HepG2 (cell line): ENCODE data around the gene DCTN3. TPM values are rescaled to one million over a fixed set of nuclear protein-coding genes. Genes with fewer than 3 reads are reported as not detected.

Source experiments
- AKAP8 ChIP-seq: sonication (generic); formaldehyde crosslinking; IDR thresholded peaks from 2 replicates; pipeline ENCODE4 v1.5.1; 2020; ENCODE audit warnings: mild to moderate bottlenecking, missing genetic modification reagents
- CBFB ChIP-seq: sonication (generic); formaldehyde crosslinking; IDR thresholded peaks from 2 replicates; pipeline ENCODE4 v1.4.0; 2020; ENCODE audit warnings: missing genetic modification reagents
- DRAP1 ChIP-seq: IDR thresholded peaks from 2 replicates; pipeline ENCODE4 v1.6.1; 2016; ENCODE audit warnings: missing genetic modification reagents, missing compliant biosample characterization
- ELF1 ChIP-seq: sonication (generic); formaldehyde crosslinking; IDR thresholded peaks from 2 replicates; pipeline ENCODE4 v1.4.0; 2020; ENCODE audit warnings: missing genetic modification reagents
- ERF ChIP-seq: IDR thresholded peaks from 2 replicates; pipeline ENCODE4 v1.6.1; 2018; ENCODE audit warnings: missing biosample characterization, missing genetic modification reagents
- HNRNPLL ChIP-seq: fragments of 200-400 bp; formaldehyde crosslinking; IDR thresholded peaks from 2 replicates; pipeline ENCODE4 v1.6.1; 2017; ENCODE audit warnings: mild to moderate bottlenecking, low read depth, low read length; ENCODE audit not compliant: poor library complexity, severe bottlenecking
- KLF16 ChIP-seq, 2 experiments: sonication (generic) in 1 of 2; formaldehyde crosslinking in 1 of 2; IDR thresholded peaks; 2 replicates each; pipeline versions ENCODE4 v1.6.1 to v1.8.0; 2016 to 2023; ENCODE audit warnings: missing genetic modification reagents in 2 of 2, missing compliant biosample characterization in 1 of 2
- KMT2B ChIP-seq: IDR thresholded peaks from 2 replicates; pipeline ENCODE4 v1.6.1; 2016; ENCODE audit warnings: missing genetic modification reagents, missing compliant biosample characterization
- MED1 ChIP-seq: sonication (generic); formaldehyde crosslinking; IDR thresholded peaks from 2 replicates; pipeline ENCODE4 v1.4.0; 2020; ENCODE audit warnings: missing genetic modification reagents
- PAF1 ChIP-seq: IDR thresholded peaks from 2 replicates; pipeline ENCODE4 v1.6.1; 2016; ENCODE audit warnings: missing genetic modification reagents, missing compliant biosample characterization
- RAD21 ChIP-seq: fragments of 450-650 bp; formaldehyde crosslinking; IDR thresholded peaks from 2 replicates; pipeline ENCODE4 v1.5.0; 2020; ENCODE audit warnings: mild to moderate bottlenecking
- RBM39 ChIP-seq: fragments of 200-400 bp; formaldehyde crosslinking; IDR thresholded peaks from one replicate; pipeline ENCODE4 v1.6.1; 2018; ENCODE audit warnings: antibody characterized with exemption, mild to moderate bottlenecking, low read depth, low read length; ENCODE audit not compliant: poor library complexity, severe bottlenecking
- SMAD3 ChIP-seq: sonication (generic); formaldehyde crosslinking; IDR thresholded peaks from 2 replicates; pipeline ENCODE4 v1.4.0; 2020; ENCODE audit warnings: missing genetic modification reagents
- SP1 ChIP-seq, 2 experiments: fragments of 450-650 bp in 1 of 2; sonication (generic) in 1 of 2; formaldehyde crosslinking in 1 of 2; IDR thresholded peaks; 2 replicates each; pipeline versions ENCODE4 v1.4.0 to v1.6.1; 2016 to 2020; ENCODE audit warnings: missing genetic modification reagents in 1 of 2
- TBL1XR1 ChIP-seq: fragments of 150-350 bp; IDR thresholded peaks from 2 replicates; pipeline ENCODE4 v1.6.1; 2014; ENCODE audit warnings: borderline replicate concordance, low read length; ENCODE audit not compliant: partially characterized antibody
- WIZ ChIP-seq: sonication (generic); formaldehyde crosslinking; IDR thresholded peaks from 2 replicates; pipeline ENCODE4 v1.5.1; 2020; ENCODE audit warnings: mild to moderate bottlenecking, missing genetic modification reagents
- ZNF124 ChIP-seq: sonication (generic); formaldehyde crosslinking; IDR thresholded peaks from 2 replicates; pipeline ENCODE4 v1.4.0; 2020; ENCODE audit warnings: missing genetic modification reagents
- ZNF337 ChIP-seq: sonication (generic); formaldehyde crosslinking; IDR thresholded peaks from 2 replicates; pipeline ENCODE4 v1.5.1; 2020; ENCODE audit warnings: missing genetic modification reagents, low read depth, mild to moderate bottlenecking, borderline replicate concordance
- ZNF468 ChIP-seq: sonication (generic); formaldehyde crosslinking; IDR thresholded peaks from 2 replicates; pipeline ENCODE4 v1.8.0; 2022; ENCODE audit warnings: mild to moderate bottlenecking, moderate library complexity, missing genetic modification reagents
- ZNF678 ChIP-seq: sonication (generic); formaldehyde crosslinking; IDR thresholded peaks from 2 replicates; pipeline ENCODE4 v1.4.0; 2020; ENCODE audit warnings: mild to moderate bottlenecking, missing genetic modification reagents
- ZZZ3 ChIP-seq: sonication (generic); formaldehyde crosslinking; IDR thresholded peaks from 2 replicates; pipeline ENCODE4 v1.4.0; 2020; ENCODE audit warnings: missing genetic modification reagents, mild to moderate bottlenecking, borderline replicate concordance
- polyA plus RNA-seq, 8 experiments: library from polyadenylated mRNA; depleted of rRNA in 3 of 8; stranded (reverse) in 7 of 8; unstranded in 1 of 8; fragments of >200 nt; fragmentation: Illumina TruSeq in 4 of 8; extraction: Trizol in 4 of 8; gene quantifications; 2 replicates each; pipeline versions ENCODE4 v1.2.1 to v1.2.3, GENCODE V29; 2011 to 2016; ENCODE audit warnings: low read depth in 4 of 8, missing spikeins in 1 of 8, mixed read lengths in 1 of 8; ENCODE audit not compliant: insufficient read depth in 1 of 8
- total RNA-seq, 5 experiments: library from RNA; depleted of rRNA; stranded (reverse); fragments of >200 nt; fragmentation: Illumina TruSeq; extraction: Trizol; gene quantifications; 2 replicates each; pipeline ENCODE4 v1.2.3, GENCODE V29; 2016; ENCODE audit warnings: low read depth in 1 of 5
- TF ChIP-seq, protein P1 (sequence below): sonication (generic); formaldehyde crosslinking; conservative IDR thresholded peaks from 2 replicates; pipeline ENCODE4 v1.8.1; 2023; ENCODE audit warnings: missing genetic modification reagents
- TF ChIP-seq, protein P2 (sequence below): sonication (generic); formaldehyde crosslinking; IDR thresholded peaks from 2 replicates; pipeline ENCODE4 v1.8.1; 2023; ENCODE audit warnings: mild to moderate bottlenecking, missing genetic modification reagents
- TF ChIP-seq, protein P3 (sequence below): IDR thresholded peaks from 2 replicates; pipeline ENCODE4 v1.6.1; 2012; ENCODE audit warnings: low read depth, low read length, improper control_type of control experiment

The DCTN3 gene
- total and polyA plus RNA-seq, 2 of the 13 experiments (the other 11 are each of a cell fraction or from before 2014, with no cell fraction given), result 27.4 to 34.5 TPM

DNA sequence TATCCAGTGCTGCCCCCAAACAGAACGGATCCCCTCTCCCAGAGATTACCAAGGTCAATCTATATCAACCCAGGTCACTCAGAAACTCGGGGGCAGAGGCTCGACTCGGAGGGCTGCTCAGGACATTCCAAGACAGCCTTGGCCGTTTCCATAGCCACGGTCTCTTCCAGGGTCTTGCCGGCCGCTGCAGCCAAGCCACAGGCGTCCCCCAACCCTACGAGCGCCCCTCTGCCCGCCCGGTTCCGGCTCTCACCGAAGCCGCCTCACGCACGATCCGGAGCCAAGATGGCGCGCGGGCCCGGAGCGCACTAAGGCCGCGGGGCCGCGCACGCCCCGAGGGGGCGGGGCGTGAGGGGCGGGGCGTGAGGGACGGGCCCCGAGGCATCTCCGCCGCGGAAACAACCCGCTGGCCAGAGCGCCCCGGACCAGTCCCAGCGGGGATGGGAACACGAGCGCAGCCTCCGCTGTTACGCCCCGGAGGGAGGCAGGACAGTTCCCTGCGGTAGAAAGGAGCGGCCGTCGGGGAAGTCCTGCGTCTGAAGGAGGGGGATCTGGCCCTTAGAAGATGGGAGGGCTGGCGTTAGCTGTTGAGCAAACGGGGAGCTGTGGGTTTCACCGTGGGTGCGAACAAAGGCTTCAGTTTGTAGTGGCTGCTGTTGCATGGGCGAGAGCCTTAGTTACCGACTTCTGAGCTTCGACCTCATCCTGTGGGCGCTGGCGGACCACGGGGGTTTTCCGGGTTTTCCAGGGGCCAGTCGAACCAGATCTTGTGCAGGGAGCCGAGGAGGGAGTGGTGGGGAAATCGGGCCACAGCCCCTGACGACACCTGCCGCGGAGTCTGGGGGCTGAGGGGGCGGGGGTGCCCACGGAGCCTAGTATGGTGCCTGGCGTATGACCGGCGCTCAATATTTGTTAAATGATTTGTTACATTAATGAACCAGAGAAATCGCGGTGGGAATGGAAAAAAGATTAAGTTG is 8.2 kb downstream of the DCTN3 start, which contains the start of gene RPP25L (continued):
- peak; percentile 7 for TF ChIP-seq TBL1XR1
- TF ChIP-seq KLF16 (CRISPR knock-in tag; IDR thresholded peaks at IDR 0.05), result peak in 1 of 2 experiments; percentile 75; a peak in 2 of 4 replicates
- no peak for TF ChIP-seq ZNF124 (CRISPR knock-in tag)
- TF ChIP-seq CBFB (CRISPR knock-in tag), result 0 out of 2 replicates have a peak, but pooled peaks have one; percentile 68
- no peak for TF ChIP-seq SP1 (IDR thresholded peaks at IDR 0.05)
- peak; percentile 68 for TF ChIP-seq SP1 (CRISPR knock-in tag; IDR thresholded peaks at IDR 0.05)
- TF ChIP-seq MED1 (CRISPR knock-in tag), result peak; percentile 24; the same call in 1 of the 2 replicates
- peak; percentile 26 for TF ChIP-seq ELF1 (CRISPR knock-in tag)
- 0 out of 2 replicates have a peak, but pooled peaks have one; percentile 33 for TF ChIP-seq SMAD3 (CRISPR knock-in tag)
- TF ChIP-seq ERF (CRISPR knock-in tag), result peak; percentile 60
- TF ChIP-seq WIZ (CRISPR knock-in tag), result no peak
- TF ChIP-seq, protein P1, sequence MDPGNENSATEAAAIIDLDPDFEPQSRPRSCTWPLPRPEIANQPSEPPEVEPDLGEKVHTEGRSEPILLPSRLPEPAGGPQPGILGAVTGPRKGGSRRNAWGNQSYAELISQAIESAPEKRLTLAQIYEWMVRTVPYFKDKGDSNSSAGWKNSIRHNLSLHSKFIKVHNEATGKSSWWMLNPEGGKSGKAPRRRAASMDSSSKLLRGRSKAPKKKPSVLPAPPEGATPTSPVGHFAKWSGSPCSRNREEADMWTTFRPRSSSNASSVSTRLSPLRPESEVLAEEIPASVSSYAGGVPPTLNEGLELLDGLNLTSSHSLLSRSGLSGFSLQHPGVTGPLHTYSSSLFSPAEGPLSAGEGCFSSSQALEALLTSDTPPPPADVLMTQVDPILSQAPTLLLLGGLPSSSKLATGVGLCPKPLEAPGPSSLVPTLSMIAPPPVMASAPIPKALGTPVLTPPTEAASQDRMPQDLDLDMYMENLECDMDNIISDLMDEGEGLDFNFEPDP, result 0 out of 2 replicates have a peak, but pooled peaks have one; percentile 10
- peak; percentile 72 for TF ChIP-seq DRAP1
- TF ChIP-seq ZNF337 (CRISPR knock-in tag), result no peak
- TF ChIP-seq RBM39, result peak; percentile 38
- peak; percentile 3; the same call in 1 of the 2 replicates for TF ChIP-seq RAD21
- TF ChIP-seq, protein P2, sequence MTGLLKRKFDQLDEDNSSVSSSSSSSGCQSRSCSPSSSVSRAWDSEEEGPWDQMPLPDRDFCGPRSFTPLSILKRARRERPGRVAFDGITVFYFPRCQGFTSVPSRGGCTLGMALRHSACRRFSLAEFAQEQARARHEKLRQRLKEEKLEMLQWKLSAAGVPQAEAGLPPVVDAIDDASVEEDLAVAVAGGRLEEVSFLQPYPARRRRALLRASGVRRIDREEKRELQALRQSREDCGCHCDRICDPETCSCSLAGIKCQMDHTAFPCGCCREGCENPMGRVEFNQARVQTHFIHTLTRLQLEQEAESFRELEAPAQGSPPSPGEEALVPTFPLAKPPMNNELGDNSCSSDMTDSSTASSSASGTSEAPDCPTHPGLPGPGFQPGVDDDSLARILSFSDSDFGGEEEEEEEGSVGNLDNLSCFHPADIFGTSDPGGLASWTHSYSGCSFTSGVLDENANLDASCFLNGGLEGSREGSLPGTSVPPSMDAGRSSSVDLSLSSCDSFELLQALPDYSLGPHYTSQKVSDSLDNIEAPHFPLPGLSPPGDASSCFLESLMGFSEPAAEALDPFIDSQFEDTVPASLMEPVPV (CRISPR knock-in tag), result no peak
- TF ChIP-seq PAF1, result no peak
- TF ChIP-seq ZNF678 (CRISPR knock-in tag), result no peak; the same call in 1 of the 2 replicates
- TF ChIP-seq AKAP8 (CRISPR knock-in tag), result peak; percentile 31; the same call in 1 of the 2 replicates
- TF ChIP-seq ZZZ3 (CRISPR knock-in tag), result 0 out of 2 replicates have a peak, but pooled peaks have one; percentile 62
- 0 out of 2 replicates have a peak, but pooled peaks have one; percentile 24 for TF ChIP-seq ZNF468 (CRISPR knock-in tag)
- TF ChIP-seq, protein P3, sequence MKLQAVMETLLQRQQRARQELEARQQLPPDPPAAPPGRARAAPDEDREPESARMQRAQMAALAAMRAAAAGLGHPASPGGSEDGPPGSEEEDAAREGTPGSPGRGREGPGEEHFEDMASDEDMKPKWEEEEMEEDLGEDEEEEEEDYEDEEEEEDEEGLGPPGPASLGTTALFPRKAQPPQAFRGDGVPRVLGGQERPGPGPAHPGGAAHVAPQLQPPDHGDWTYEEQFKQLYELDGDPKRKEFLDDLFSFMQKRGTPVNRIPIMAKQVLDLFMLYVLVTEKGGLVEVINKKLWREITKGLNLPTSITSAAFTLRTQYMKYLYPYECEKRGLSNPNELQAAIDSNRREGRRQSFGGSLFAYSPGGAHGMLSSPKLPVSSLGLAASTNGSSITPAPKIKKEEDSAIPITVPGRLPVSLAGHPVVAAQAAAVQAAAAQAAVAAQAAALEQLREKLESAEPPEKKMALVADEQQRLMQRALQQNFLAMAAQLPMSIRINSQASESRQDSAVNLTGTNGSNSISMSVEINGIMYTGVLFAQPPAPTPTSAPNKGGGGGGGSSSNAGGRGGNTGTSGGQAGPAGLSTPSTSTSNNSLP, result no peak
- peak; percentile 72 for TF ChIP-seq HNRNPLL
- 0 out of 2 replicates have a peak, but pooled peaks have one; percentile 51 for TF ChIP-seq KMT2B (CRISPR knock-in tag)
